GM21717 (cell line): ENCODE data around the gene BLCAP.

Experiments
- ATAC-seq: cut with Tn5 transposase; IDR thresholded peaks from one replicate; pipeline ENCODE4 v1.9.1; 2021; ENCODE audit warnings: mild to moderate bottlenecking, moderate library complexity; ENCODE audit not compliant: unreplicated experiment

Gene BLCAP

GRCh38 chr20:37518059-37518458 is 9.6 kb downstream of the BLCAP start:
- ATAC-seq: no peak

GRCh38 chr20:37516811-37517750 is 10.6 kb downstream of the BLCAP start:
- ATAC-seq: no peak

GRCh38 chr20:37515876-37516275 is 11.8 kb downstream of the BLCAP start:
- no peak for ATAC-seq

- ATAC-seq: no peak
These were observed 13.8 kb downstream of the BLCAP start for GRCh38 chr20:37513779-37514359.

- ATAC-seq: no peak
These were observed 15.9 kb downstream of the BLCAP start for GRCh38 chr20:37511610-37512275.

GRCh38 chr20:37510226-37510625 is 17.4 kb downstream of the BLCAP start:
- ATAC-seq: no peak

- ATAC-seq: no peak
These were observed 21.4 kb downstream of the BLCAP start for GRCh38 chr20:37506152-37506725.

GRCh38 chr20:37505263-37506151 is 22.2 kb downstream of the BLCAP start:
- no peak for ATAC-seq

- ATAC-seq: no peak
These were observed 23.1 kb downstream of the BLCAP start for GRCh38 chr20:37504404-37505096.

- no peak for ATAC-seq
These were observed 24.3 kb downstream of the BLCAP start for GRCh38 chr20:37503256-37503927.

- no peak for ATAC-seq
These were observed 25.0 kb downstream of the BLCAP start for GRCh38 chr20:37502654-37503053.

GRCh38 chr20:37501940-37502339 is 25.7 kb downstream of the BLCAP start:
- ATAC-seq: no peak

- no peak for ATAC-seq
These were observed 27.4 kb downstream of the BLCAP start for GRCh38 chr20:37500311-37500710.

- ATAC-seq: no peak
These were observed 29.5 kb downstream of the BLCAP start for GRCh38 chr20:37498066-37498665.

GRCh38 chr20:37494796-37495195 is 32.9 kb downstream of the BLCAP start:
- no peak for ATAC-seq

GRCh38 chr20:37494301-37494700 is 33.4 kb downstream of the BLCAP start:
- ATAC-seq: no peak

GRCh38 chr20:37492945-37493344 is 34.7 kb downstream of the BLCAP start:
- ATAC-seq: no peak

GRCh38 chr20:37492096-37492625 is 35.5 kb downstream of the BLCAP start:
- ATAC-seq: no peak
